Motor neuron (in vitro differentiated cells): Measurements from ENCODE around the gene PMEPA1. TPM values are rescaled to one million over a fixed set of nuclear protein-coding genes. Genes with fewer than 3 reads are reported as not detected.

Source experiments
- ATAC-seq, 8 experiments: fragments of 200-7000 bp; cut with Tn5 transposase; replicated peaks in 6 of 8; 2 replicates each; pipeline ENCODE4 v1.8.0; 2021; ENCODE audit warnings: mild to moderate bottlenecking in 8 of 8, moderate library complexity in 8 of 8
- H3K27ac ChIP-seq, 2 donors: fragments of 250-450 bp; sonication (Bioruptor Pico); 2 replicates each; pipeline ENCODE4 v1.9.0; 2021; ENCODE audit warnings: antibody characterized with exemption in 2 of 2, mild to moderate bottlenecking in 2 of 2, moderate library complexity in 1 of 2
- H3K4me1 ChIP-seq, 2 donors: fragments of 250-450 bp; sonication (Bioruptor Pico); replicated peaks in 1 of 2; 2 replicates each; pipeline ENCODE4 v1.6.1; 2021; ENCODE audit warnings: antibody characterized with exemption in 2 of 2, mild to moderate bottlenecking in 2 of 2, moderate library complexity in 1 of 2
- H3K4me3 ChIP-seq, 5 donors: fragments of 250-450 bp; sonication (Bioruptor Pico); 2 replicates each; pipeline ENCODE4 v1.9.0; 2021; ENCODE audit warnings: antibody characterized with exemption in 5 of 5, mild to moderate bottlenecking in 5 of 5, moderate library complexity in 4 of 5
- WGBS, 10 experiments: fragments of 450-650 bp; shearing (Covaris generic); methylation state at CpG; one replicate each; pipeline ENCODE4 v1.0.0; 2022; 5-methylcytosine and 5-hydroxymethylcytosine counted together
- in situ Hi-C, 9 experiments: fragments of 400-800 bp; cut with MboI; loops; one replicate each; pipeline ENCODE4 v1.15.0; 2021; ENCODE audit warnings: low sequenced_read_pairs in 9 of 9, low pct_unique_long_range_greater_than_20kb in 2 of 9; ENCODE audit not compliant: unreplicated experiment in 9 of 9
- total RNA-seq, 8 experiments: library from RNA; unstranded; fragments of 300-600 nt; gene quantifications; 2 replicates each; pipeline versions ENCODE4 v1.2.3 to v1.2.4, GENCODE V29; 2022

PMEPA1 gene
- total RNA-seq, 8 experiments from 2014 or later, result 0.61 to 26.2 (median 2.8) TPM

DNA sequence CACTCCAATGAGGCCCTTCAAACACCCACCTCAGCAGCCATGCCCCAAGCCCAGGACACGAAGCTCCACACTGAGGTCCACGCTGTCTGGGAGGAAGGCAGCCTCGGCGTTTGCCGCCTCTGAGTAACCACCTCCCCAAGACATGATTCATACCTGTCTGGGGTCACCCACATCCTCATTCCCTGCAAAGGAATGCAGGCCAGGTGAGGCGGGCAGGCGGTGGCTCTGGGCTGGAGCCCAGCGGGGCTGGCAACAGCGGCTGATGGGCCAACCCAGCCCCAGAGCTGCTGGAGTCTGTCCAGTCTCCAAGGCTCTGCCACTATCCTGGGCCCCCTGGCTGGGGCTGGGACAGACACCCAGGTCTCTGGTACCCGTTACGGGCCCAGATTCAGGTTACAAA lies 14.8 kb downstream of the PMEPA1 start:
- no peak for ATAC-seq
- 76 to 100% (median 100%) methylated on average over 1 to 9 of the region's 11 CpGs; no CpG with 5 or more reads in 5 of the 10 experiments for WGBS, 10 experiments
- in situ Hi-C loops, result no loop called here
- H3K4me1 ChIP-seq, result peaks cover 13 to 24% of the 10 kb centered on the region in 2 donors
- no peak overlapping the region for H3K4me3 ChIP-seq
- no peak overlapping the region for H3K27ac ChIP-seq

DNA sequence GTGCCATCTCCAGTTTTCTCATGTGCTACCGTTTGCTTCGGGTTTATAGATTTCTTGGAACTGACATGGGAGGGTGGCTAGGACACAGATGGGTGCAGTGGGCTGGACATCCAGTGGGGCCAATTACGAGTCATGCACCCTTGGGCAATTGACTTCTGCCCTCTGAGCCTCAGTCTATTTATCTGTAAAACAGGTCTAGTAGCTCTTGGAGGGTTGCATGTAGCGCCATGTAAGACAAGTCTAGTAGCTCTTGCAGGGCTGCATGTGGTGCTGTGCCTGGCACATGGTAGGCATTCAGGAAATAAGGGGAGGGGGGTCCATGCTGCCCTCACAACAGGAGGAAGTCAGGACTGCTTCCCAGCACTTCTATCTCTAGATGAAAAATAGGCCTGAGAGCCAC lies 15.3 kb downstream of the PMEPA1 start:
- H3K4me3 ChIP-seq, result no peak overlapping the region
- no peak for ATAC-seq
- H3K27ac ChIP-seq, result no peak overlapping the region
- 77 to 93% (median 84%) methylated on average over 2 to 4 of the region's 4 CpGs; no CpG with 5 or more reads in 3 of the 10 experiments for WGBS, 10 experiments
- in situ Hi-C loops, result no loop called here
- H3K4me1 ChIP-seq, result peaks cover 13 to 26% of the 10 kb centered on the region in 2 donors

DNA sequence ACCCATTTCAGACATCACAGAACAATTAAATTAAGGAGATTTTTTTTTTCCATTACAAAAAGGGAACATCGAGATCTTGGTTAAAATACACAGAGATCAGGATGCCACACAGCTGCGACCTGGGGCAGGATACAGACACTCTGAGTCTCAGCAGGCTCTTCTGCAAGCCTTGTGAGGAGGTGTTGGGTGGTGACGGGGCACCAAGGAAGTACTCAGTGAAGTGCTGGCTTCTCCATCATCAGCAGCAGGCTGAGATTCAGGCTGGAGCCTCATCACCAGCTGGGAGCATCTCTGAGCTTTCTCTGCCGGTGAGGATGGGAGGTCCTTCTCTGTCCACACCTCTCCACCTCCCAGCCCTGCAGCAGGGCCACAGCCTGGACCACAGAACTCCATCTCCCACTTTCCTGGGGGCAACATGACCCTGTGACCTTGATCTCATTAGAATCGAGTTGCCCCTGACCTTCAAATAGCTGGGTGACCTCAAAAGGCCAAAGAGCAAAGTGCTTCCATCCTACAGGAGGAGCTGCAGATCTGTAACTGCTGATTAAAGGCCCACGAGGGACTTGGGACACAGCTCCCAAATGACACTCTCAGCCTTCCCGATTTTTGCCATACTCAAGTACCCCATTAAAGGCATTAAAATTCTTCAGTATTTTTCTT lies 16.0 kb downstream of the PMEPA1 start:
- H3K4me1 ChIP-seq, result peaks cover 13 to 29% of the 10 kb centered on the region in 2 donors
- in situ Hi-C loops, result no loop called here
- no peak overlapping the region for H3K4me3 ChIP-seq
- ATAC-seq, result no peak
- 26 to 80% (median 42%) methylated on average over 1 to 3 of the region's 7 CpGs; no CpG with 5 or more reads in 1 of the 10 experiments for WGBS, 10 experiments
- no peak overlapping the region for H3K27ac ChIP-seq

DNA sequence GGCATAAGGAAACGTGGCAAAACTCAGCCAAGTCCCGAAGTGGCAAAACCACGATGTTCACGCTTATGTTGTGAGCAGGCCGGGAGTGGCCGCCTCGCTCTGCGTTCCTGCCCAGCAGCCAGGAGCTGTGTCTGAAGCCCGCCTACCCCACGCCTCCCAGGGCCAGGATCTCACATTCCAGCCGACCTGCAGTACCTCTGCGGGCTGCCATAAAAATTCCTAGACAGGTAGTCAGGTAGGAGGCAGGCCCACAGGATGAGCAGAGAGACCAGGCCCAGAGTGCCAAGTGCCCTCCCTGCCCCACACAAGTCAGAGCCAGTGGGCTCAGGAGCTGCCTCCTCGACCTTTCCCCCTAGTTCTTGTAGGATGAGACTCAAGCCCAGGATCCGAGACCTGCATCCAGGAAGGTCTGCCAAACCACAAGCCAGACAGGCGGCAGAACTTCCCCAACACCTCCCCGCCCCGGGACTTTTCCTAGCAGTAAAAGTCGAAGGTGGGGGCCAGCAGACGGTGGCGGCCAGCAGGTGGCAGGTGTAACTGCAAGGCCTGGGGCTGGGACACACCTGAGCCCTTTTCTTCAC lies 16.7 kb downstream of the PMEPA1 start:
- in situ Hi-C loops, result no loop called here
- H3K4me1 ChIP-seq, result peaks cover 6 to 22% of the 10 kb centered on the region in 2 donors
- H3K27ac ChIP-seq, result no peak overlapping the region
- no peak for ATAC-seq
- H3K4me3 ChIP-seq, result no peak overlapping the region
- 17 to 80% (median 54%) methylated on average over 1 to 7 of the region's 20 CpGs; no CpG with 5 or more reads in 3 of the 10 experiments for WGBS, 10 experiments

DNA sequence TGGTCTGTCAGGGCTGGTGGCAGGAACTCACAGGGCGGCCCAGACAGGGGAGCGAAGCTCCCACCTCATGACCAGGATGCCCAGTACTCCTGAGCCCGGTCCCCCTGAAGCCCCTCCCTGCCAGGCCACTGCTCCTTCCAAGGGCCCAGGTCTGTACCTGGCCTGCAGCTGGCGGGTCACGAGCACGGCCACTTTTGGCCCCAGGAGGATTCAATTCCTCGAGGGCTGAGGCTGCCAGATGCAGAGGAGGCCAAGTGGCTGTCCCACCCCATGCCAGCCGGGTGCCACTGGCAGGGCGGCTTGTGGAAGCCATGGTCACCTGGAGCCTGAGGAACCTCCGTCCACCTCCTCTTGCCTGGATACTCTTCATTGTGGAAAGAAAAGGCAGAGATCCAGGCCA lies 17.4 kb downstream of the PMEPA1 start:
- no peak for ATAC-seq
- H3K4me3 ChIP-seq, result no peak overlapping the region
- in situ Hi-C loops, result no loop called here
- H3K27ac ChIP-seq, result no peak overlapping the region
- H3K4me1 ChIP-seq, result peaks cover 0 to 21% of the 10 kb centered on the region in 2 donors
- WGBS, 10 experiments, result 100% methylated on average over 1 to 3 of the region's 10 CpGs; no CpG with 5 or more reads in 8 of the 10 experiments

DNA sequence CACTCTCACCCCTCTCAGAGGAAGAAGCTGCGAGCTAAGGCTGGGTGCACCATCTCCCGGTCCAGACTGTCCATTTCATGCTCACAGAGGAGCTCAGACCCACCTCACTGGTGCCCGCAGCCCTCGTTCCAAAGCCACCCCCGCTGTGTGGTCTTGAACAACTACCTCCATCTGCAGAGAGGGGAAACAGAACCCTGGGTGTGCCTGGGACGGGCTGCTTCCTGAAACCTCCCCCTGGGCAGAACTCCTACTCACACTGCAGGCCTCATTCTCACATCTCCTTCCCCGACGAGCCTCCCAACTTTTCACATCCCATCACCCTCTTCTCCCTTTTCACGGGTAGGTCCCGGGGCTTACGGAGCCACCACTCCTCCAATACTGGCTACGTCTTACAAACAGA lies 18.1 kb downstream of the PMEPA1 start:
- H3K27ac ChIP-seq, result no peak overlapping the region
- 63 to 84% (median 71%) methylated on average over 2 to 6 of the region's 12 CpGs; no CpG with 5 or more reads in 6 of the 10 experiments for whole genome bisulfite sequencing, 10 experiments
- H3K4me1 ChIP-seq, result peaks cover 0 to 20% of the 10 kb centered on the region in 2 donors
- H3K4me3 ChIP-seq, result no peak overlapping the region
- ATAC-seq, result no peak
- in situ Hi-C loops, result no loop called here

DNA sequence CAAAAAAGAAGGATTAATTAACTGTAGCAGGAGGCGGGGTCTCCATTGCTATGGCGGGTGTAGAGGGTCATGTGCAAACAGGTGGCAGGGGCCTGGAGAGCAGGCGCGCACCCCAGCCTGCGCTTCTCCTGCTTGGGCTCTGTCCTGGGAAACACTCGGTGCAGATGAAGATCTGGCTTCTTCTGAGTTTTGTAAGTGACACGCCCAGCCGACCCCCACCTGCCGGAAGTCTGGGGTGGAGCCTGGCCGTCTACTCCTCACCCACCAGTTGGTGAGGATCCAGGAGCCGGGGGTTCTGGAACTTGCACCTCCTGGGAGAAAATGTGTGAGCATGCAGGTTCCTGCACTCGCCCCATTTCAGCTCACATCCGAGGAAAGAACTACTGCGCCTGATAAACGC lies 19.3 kb downstream of the PMEPA1 start:
- no peak overlapping the region for H3K27ac ChIP-seq
- in situ Hi-C loops, result no loop called here
- WGBS, 10 experiments, result 76 to 90% (median 87%) methylated on average over 3 to 9 of the region's 15 CpGs; no CpG with 5 or more reads in 4 of the 10 experiments
- no peak overlapping the region for H3K4me3 ChIP-seq
- peaks cover 7 to 22% of the 10 kb centered on the region in 2 donors for H3K4me1 ChIP-seq
- no peak for ATAC-seq

DNA sequence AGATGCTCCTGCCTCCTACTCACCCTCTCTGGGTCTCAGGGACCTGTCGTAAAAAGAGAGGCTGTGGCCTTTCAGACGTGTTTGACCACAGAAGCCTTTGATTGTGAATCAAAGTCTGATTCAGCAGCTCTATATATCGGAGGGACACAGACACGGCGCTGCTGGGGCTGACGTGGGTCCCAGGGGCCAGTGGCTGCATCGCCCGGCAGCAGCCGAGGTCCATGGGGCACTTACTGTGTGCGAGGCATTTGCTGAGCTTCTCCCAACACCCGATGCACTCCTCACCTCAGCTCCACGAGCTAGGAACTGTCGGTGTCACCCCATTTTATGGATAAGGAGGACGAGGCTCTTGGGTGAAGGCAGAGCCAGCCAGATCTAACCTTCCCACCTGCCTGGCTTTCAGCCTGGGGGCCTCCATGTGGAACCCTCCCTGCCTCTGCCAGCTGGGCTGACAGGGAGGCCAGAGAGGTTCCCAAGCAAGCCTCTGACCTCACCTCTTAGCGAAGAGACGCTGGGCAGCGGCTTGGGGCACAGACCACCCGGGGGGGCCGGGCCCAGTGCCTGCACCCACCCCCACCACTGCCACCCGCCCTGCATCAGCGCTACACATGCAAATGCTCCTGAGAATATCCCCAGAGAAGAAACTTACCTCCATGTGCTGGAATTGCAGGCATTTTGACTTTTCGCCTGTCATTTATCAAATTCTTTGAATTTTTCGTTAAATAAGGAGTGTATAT lies 19.9 kb downstream of the PMEPA1 start:
- in situ Hi-C loops, result no loop called here
- peaks cover 13 to 28% of the 10 kb centered on the region in 2 donors for H3K4me1 ChIP-seq
- no peak for ATAC-seq
- H3K27ac ChIP-seq, result no peak overlapping the region
- no peak overlapping the region for H3K4me3 ChIP-seq
- WGBS, 10 experiments, result 80 to 100% (median 89%) methylated on average over 1 to 9 of the region's 23 CpGs; no CpG with 5 or more reads in 5 of the 10 experiments

DNA sequence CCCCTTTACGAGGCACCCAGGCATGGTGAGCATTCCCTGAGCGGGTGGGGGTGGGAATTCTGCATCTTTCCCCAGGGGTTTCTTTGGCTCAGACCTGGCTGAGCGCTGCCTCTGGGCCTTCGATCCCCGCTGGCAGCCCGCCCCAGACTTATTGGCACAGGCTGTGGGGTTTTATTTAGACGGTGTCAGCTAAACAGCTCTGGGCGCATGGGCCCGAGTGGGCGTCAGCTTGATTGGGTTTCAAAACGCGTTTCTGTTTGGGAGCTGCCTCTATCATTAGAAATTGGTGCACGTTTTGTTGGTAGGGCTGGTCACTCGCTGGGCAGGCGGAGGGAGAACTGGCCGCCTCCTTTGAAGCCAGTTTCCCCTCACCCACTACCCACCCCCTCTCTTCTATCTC lies 21.0 kb downstream of the PMEPA1 start:
- in situ Hi-C loops, result no loop called here
- Histone ChIP-seq H3K27ac (no peak overlapping the region), H3K4me3 (no peak overlapping the region), H3K4me1 (peaks cover 24 to 37% of the 10 kb centered on the region in 2 donors)
- no peak for ATAC-seq
- 40 to 96% (median 74%) methylated on average over 1 to 6 of the region's 16 CpGs; no CpG with 5 or more reads in 4 of the 10 experiments for WGBS, 10 experiments

DNA sequence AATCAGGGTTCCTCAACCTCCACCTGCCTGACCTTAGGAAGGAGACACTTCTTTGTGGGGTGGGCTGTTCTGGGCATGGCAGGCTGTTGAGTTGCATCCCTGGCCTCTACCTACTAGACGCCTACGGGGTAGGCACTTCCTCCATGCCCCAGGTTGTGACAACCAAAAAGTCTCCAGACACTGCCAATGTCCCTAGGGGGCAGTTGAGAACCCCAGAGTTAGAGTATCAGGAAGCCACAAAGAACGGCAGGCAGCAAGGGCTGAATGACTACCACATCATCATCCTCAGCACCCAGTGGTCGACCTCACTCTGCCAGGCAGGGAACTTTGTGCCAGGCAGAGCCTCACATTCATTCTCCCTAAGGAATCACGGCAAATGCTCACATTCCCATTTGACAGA lies 21.5 kb downstream of the PMEPA1 start:
- in situ Hi-C loops, result no loop called here
- WGBS, 10 experiments, result 40 to 100% (median 84%) methylated on average over 1 to 4 of the region's 5 CpGs; no CpG with 5 or more reads in 5 of the 10 experiments
- Histone ChIP-seq H3K4me1 (peaks cover 30 to 39% of the 10 kb centered on the region in 2 donors), H3K27ac (no peak overlapping the region), H3K4me3 (no peak overlapping the region)
- ATAC-seq, result no peak

DNA sequence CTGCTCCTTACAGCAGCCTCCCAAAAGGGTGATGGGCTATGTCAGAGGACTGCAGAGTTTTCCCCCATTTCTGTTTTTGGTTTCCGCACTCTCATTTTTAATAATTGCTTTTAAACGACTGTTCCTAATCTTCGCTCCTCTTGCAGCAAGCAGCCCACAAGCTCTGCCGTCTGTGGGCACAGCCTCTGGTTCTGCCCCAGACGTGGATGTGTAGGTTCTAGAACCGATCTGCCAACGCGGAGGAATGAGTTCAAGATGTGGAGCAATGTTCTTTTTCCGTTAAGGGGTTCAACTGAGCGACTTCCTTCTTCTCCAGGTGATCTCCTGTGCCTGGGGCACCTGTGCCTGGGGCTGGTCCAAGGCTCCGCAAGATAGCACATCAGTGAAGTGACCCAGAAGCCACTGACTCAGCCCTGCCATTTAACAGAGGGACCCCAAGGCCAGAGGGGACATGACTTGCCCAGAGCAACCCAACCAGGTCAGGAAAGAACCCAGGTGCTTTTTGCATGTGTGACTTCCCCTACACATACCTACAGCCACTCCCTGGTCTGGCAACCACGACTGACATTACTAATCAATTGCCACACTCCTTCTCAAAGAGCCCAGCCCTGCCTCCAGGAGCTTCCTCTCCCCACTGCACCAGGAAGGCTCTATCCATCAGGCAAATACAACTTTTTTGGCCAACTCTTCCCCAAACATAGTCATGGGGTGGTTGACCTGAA lies 22.7 kb downstream of the PMEPA1 start:
- Histone ChIP-seq H3K27ac (no peak overlapping the region), H3K4me3 (no peak overlapping the region), H3K4me1 (peaks cover 40 to 50% of the 10 kb centered on the region in 2 donors)
- in situ Hi-C loops, result no loop called here
- no peak for ATAC-seq
- 61 to 100% (median 88%) methylated on average over 2 to 11 of the region's 12 CpGs; no CpG with 5 or more reads in 4 of the 10 experiments for WGBS, 10 experiments

DNA sequence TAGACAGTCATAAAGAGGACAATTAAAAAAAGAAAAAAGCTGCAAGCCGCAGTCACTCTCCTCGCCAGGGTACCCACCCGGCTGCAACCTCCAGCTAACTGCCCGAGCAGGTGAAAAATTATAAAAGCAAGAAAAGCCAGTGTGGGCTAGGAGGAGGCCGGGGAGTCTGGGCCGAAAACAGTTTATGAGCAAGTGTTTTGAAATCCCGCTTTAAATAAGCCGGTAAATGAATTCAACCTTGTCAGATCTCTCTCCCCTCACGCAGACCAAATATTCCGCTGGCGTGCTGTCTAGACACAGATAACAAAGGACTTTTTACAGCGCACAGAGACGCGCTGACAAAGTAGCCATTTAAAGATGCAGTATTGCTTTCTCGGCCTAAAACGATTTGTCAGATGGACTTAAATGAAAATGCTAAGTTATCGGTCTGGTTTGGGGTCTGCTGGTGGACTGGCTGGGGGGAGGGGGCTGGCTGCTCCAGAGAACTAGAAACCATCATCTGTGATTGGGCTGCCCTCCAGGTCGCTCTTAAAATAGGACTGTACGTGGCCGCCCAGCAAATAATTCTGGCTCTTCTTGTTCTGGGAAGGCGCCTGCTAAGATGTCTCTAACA lies 24.6 kb downstream of the PMEPA1 start:
- in situ Hi-C loops, result no loop called here
- peak in 5 of 8 experiments; percentile 21 to 40 (median 37) for ATAC-seq
- H3K27ac ChIP-seq, result peak overlapping the region in 1 of 2 donors; percentile 66
- H3K4me3 ChIP-seq, result peak overlapping the region; percentile 7 to 13 (median 10)
- H3K4me1 ChIP-seq, result peaks cover 40 to 65% of the 10 kb centered on the region in 2 donors
- 10 to 100% (median 61%) methylated on average over 1 to 17 of the region's 21 CpGs for WGBS, 10 experiments
